DOHH2 (cell line): ENCODE data around the gene LTC4S.

Experiments
- H3F3A ChIP-seq: fragments of 200-600 bp; sonication (generic), shearing (Covaris generic); 2 replicates; pipeline ENCODE4 v1.6.0; 2016; ENCODE audit warnings: antibody characterized with exemption, mild to moderate bottlenecking; ENCODE audit not compliant: control insufficient read depth, insufficient read depth
- H3K27ac ChIP-seq: fragments of 200-600 bp; sonication (generic); 2 replicates; pipeline ENCODE4 v1.5.1; 2014; ENCODE audit warnings: low read depth, mild to moderate bottlenecking, low read length, moderate library complexity
- H3K27me3 ChIP-seq: fragments of 200-600 bp; sonication (generic); 2 replicates; pipeline ENCODE4 v1.6.1; 2014; ENCODE audit warnings: mild to moderate bottlenecking, low read length, mixed read lengths; ENCODE audit not compliant: control insufficient read depth
- H3K36me3 ChIP-seq: fragments of 200-600 bp; sonication (generic); 2 replicates; pipeline ENCODE4 v1.6.1; 2014; ENCODE audit warnings: mild to moderate bottlenecking, low read length, moderate library complexity, mixed read lengths; ENCODE audit not compliant: control insufficient read depth
- H3K4me1 ChIP-seq: fragments of 200-600 bp; sonication (generic); 2 replicates; pipeline ENCODE4 v1.6.1; 2014; ENCODE audit warnings: mild to moderate bottlenecking, low read length, mixed read lengths; ENCODE audit not compliant: control insufficient read depth
- H3K4me2 ChIP-seq: fragments of 200-600 bp; sonication (generic); 2 replicates; pipeline ENCODE4 v1.6.0; 2014; ENCODE audit warnings: mild to moderate bottlenecking, low read length, moderate library complexity
- H3K4me3 ChIP-seq: fragments of 200-600 bp; sonication (generic); 2 replicates; pipeline ENCODE4 v1.5.1; 2014; ENCODE audit warnings: mild to moderate bottlenecking, low read length, mixed read lengths
- H3K79me2 ChIP-seq: fragments of 200-600 bp; sonication (generic); 2 replicates; pipeline ENCODE4 v1.6.1; 2014; ENCODE audit warnings: mild to moderate bottlenecking, low read length, mixed read lengths; ENCODE audit not compliant: control insufficient read depth
- H3K9me2 ChIP-seq: fragments of 200-600 bp; sonication (generic); replicated peaks from 2 replicates; pipeline ENCODE4 v1.6.1; 2014; ENCODE audit warnings: mild to moderate bottlenecking, low read length, mixed read lengths; ENCODE audit not compliant: control insufficient read depth
- H3K9me3 ChIP-seq: fragments of 200-600 bp; sonication (generic); 2 replicates; pipeline ENCODE4 v1.6.1; 2014; ENCODE audit warnings: antibody characterized with exemption, low read length, mixed read lengths; ENCODE audit not compliant: control insufficient read depth, insufficient read depth
- H4K20me1 ChIP-seq: fragments of 200-600 bp; sonication (generic); 2 replicates; pipeline ENCODE4 v1.6.0; 2014; ENCODE audit warnings: low read depth, mild to moderate bottlenecking, antibody characterized with exemption, low read length, moderate library complexity; ENCODE audit not compliant: control insufficient read depth, insufficient read depth
- CTCF ChIP-seq: fragments of 200-600 bp; sonication (generic); IDR thresholded peaks from one replicate; pipeline ENCODE4 v1.5.1; 2014; ENCODE audit warnings: antibody characterized with exemption, mild to moderate bottlenecking, low read depth, low read length; ENCODE audit not compliant: poor library complexity, severe bottlenecking
- EZH2phosphoT487 ChIP-seq: fragments of 200-600 bp; sonication (generic); IDR thresholded peaks from 2 replicates; pipeline ENCODE4 v1.6.1; 2017; ENCODE audit warnings: borderline replicate concordance, mild to moderate bottlenecking, antibody characterized with exemption, low read length, moderate library complexity, mixed read lengths

Gene LTC4S

GRCh38 chr5:179767496-179768100 is 26.2 kb upstream of the LTC4S start:
- Histone ChIP-seq H3K4me3 (no peak overlapping the region), H3K4me2 (no peak overlapping the region), H3K4me1 (peaks cover 11% of the 10 kb centered on the region), H4K20me1 (peaks cover 14% of the 10 kb centered on the region), H3F3A (peaks cover 4% of the 10 kb centered on the region), H3K9me2 (no peaks in the 10 kb centered on the region), H3K27me3 (no peaks in the 10 kb centered on the region), H3K79me2 (peaks cover 60% of the 10 kb centered on the region), H3K27ac (no peak overlapping the region), H3K9me3 (no peaks in the 10 kb centered on the region), H3K36me3 (peaks cover 78% of the 10 kb centered on the region)
- TF ChIP-seq EZH2phosphoT487 (no peak), CTCF (no peak)

GRCh38 chr5:179768326-179769085 is 25.3 kb upstream of the LTC4S start:
- H3K27me3 ChIP-seq: no peaks in the 10 kb centered on the region
- TF ChIP-seq CTCF: no peak
- no peak for TF ChIP-seq EZH2phosphoT487
- H3F3A ChIP-seq: no peaks in the 10 kb centered on the region
- no peak overlapping the region for H3K4me2 ChIP-seq
- no peak overlapping the region for H3K27ac ChIP-seq
- peaks cover 2% of the 10 kb centered on the region for H3K4me1 ChIP-seq
- peaks cover 85% of the 10 kb centered on the region for H3K36me3 ChIP-seq
- H3K9me3 ChIP-seq: no peaks in the 10 kb centered on the region
- peaks cover 7% of the 10 kb centered on the region for H4K20me1 ChIP-seq
- peaks cover 51% of the 10 kb centered on the region for H3K79me2 ChIP-seq
- no peak overlapping the region for H3K4me3 ChIP-seq
- H3K9me2 ChIP-seq: no peaks in the 10 kb centered on the region

DNA sequence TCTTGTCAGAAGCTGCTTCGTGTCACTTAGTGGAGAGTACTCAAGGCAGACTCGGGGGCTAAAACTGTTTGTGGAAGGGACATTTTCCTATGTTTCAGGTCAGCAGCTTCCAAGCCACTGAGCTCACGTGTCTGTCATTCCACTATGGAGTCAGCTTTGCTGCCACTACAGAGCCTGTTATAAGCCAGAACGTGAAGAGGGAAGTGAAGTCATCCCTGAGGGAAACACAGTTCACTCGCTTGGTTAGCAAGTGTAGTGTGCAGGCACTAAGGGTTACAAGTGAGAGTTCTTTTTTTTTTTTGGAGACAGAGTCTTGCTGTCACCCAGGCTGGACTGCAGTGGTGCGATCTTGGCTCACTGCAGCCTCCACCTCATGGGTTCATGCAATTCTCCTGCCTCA is 24.5 kb upstream of the LTC4S start:
- Histone ChIP-seq H3K79me2 (peaks cover 43% of the 10 kb centered on the region), H3K9me3 (no peaks in the 10 kb centered on the region), H3K9me2 (no peaks in the 10 kb centered on the region), H3K27me3 (no peaks in the 10 kb centered on the region), H3K27ac (no peak overlapping the region), H4K20me1 (no peaks in the 10 kb centered on the region), H3F3A (no peaks in the 10 kb centered on the region), H3K4me3 (no peak overlapping the region), H3K36me3 (peaks cover 87% of the 10 kb centered on the region), H3K4me2 (no peak overlapping the region), H3K4me1 (no peaks in the 10 kb centered on the region)
- no peak for TF ChIP-seq EZH2phosphoT487
- no peak for TF ChIP-seq CTCF
